ENCODE data around the gene DDN.

DNA sequence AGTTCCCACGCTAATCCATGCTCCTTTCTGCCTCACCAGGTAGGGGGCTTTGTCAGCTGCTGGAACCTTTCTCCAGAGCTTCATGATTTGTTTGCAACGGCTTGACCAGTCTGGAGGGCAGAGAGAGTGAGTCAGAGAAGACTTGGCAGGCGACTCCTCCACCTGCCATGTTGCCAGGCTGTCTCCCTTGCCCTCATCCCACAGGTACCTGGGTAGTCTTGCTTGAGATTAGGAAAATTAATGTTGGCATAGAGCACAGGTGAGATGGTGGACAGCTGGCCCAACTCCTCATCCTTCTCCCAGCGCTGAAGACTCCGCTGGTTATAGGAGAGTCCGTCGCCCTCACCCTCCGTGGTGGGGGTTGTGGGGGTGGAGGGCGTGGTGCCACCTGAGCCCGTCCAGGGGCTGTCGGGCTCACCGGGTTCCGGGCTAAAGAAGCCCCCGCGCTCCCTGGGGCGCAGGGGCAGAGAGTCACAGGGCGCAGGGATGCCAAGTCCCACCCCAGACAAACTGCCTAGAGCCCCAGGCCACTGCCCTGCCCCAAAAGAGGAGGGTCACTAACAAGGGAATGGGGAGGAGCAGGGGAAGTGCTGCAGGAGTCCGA is 42.8 kb upstream of the DDN start:
- TF ChIP-seq, protein P1, sequence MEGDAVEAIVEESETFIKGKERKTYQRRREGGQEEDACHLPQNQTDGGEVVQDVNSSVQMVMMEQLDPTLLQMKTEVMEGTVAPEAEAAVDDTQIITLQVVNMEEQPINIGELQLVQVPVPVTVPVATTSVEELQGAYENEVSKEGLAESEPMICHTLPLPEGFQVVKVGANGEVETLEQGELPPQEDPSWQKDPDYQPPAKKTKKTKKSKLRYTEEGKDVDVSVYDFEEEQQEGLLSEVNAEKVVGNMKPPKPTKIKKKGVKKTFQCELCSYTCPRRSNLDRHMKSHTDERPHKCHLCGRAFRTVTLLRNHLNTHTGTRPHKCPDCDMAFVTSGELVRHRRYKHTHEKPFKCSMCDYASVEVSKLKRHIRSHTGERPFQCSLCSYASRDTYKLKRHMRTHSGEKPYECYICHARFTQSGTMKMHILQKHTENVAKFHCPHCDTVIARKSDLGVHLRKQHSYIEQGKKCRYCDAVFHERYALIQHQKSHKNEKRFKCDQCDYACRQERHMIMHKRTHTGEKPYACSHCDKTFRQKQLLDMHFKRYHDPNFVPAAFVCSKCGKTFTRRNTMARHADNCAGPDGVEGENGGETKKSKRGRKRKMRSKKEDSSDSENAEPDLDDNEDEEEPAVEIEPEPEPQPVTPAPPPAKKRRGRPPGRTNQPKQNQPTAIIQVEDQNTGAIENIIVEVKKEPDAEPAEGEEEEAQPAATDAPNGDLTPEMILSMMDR (IDR thresholded peaks at IDR 0.05) = no peak
- TF ChIP-seq EZH2 (IDR thresholded peaks at IDR 0.05; ENCODE audit: borderline replicate concordance, insufficient read depth, low read depth, low read length, poor library complexity, severe bottlenecking) = no peak

Data from B cell (primary cell).